ENCODE measurements around the gene POM121C.
"Not testable (repeated sequence)": the region's sequence is repeated elsewhere in the genome, so short reads cannot be mapped to it uniquely, and the experiment has no call there.

DNA sequence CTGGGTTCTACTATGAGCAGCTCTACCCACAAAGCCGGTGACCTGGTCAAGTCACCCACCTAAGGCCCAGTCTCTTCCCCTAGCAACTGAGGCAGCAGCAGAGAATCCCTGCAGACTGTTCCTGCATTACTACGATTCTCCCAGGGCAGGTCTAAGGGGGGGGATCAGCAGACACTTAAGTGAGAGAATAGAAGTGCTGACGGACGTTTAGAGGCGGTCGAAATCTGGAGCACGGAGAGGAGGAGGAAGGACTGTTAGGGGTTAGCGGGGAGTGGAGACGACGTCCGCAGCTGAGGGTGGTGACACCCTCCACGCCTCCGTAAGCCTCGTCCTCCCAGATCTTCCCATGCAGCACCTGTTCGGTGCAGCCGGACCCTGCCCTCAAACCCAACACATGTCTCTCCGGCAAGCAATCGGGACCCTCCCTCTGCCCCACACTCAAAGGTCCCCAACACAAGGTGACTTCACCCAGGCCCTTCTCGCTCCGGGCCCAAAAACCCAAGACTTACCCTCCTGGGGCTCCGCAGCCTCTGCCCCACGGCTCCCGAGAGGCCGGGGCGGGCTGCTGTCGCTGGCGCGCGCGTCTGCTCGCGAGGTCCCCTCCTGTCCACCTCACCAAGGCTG, 632 bp downstream of the POM121C start:
- TF ChIP-seq POLR2AphosphoS5, POLR2A, SPI1, POU2F2 (IDR thresholded peaks at IDR 0.05; ENCODE audit: low read depth, low read length): not testable (repeated sequence)

All from GM12891 (cell line).